HepG2 (cell line): ENCODE data around the gene POP7. TPM values are rescaled to one million over a fixed set of nuclear protein-coding genes. Genes with fewer than 3 reads are reported as not detected.

Experiments
- BRCA1 ChIP-seq: sonication (generic); formaldehyde crosslinking; IDR thresholded peaks from 2 replicates; pipeline ENCODE4 v1.4.0; 2020; ENCODE audit warnings: missing genetic modification reagents
- ETV5 ChIP-seq: IDR thresholded peaks from 2 replicates; pipeline ENCODE4 v1.6.1; 2018; ENCODE audit warnings: missing biosample characterization, missing genetic modification reagents, inconsistent platforms, borderline replicate concordance
- HCFC1 ChIP-seq: fragments of 150-350 bp; IDR thresholded peaks from 2 replicates; pipeline ENCODE4 v1.6.1; 2014; ENCODE audit warnings: low read depth, low read length
- HDAC6 ChIP-seq: fragments of 200-600 bp; sonication (generic); IDR thresholded peaks from 2 replicates; pipeline ENCODE4 v1.7.0; 2017; ENCODE audit warnings: mild to moderate bottlenecking, antibody characterized with exemption, low read length, low read depth
- KDM1A ChIP-seq: IDR thresholded peaks from 2 replicates; pipeline ENCODE4 v1.6.1; 2016; ENCODE audit warnings: missing compliant biosample characterization
- KMT2A ChIP-seq: sonication (generic); formaldehyde crosslinking; IDR thresholded peaks from 2 replicates; pipeline ENCODE4 v1.4.0; 2020; ENCODE audit warnings: missing genetic modification reagents
- MEIS1 ChIP-seq: sonication (generic); formaldehyde crosslinking; IDR thresholded peaks from 2 replicates; pipeline ENCODE4 v1.9.0; 2021; ENCODE audit warnings: mild to moderate bottlenecking, missing genetic modification reagents, moderate library complexity, borderline replicate concordance
- MIER3 ChIP-seq: IDR thresholded peaks from 2 replicates; pipeline ENCODE4 v1.6.1; 2016; ENCODE audit warnings: missing compliant biosample characterization, borderline replicate concordance
- ONECUT2 ChIP-seq: sonication (generic); formaldehyde crosslinking; IDR thresholded peaks from 2 replicates; pipeline ENCODE4 v1.4.0; 2020; ENCODE audit warnings: missing genetic modification reagents
- PAWR ChIP-seq: sonication (generic); formaldehyde crosslinking; IDR thresholded peaks from 2 replicates; pipeline ENCODE4 v1.4.0; 2020; ENCODE audit warnings: missing genetic modification reagents, mild to moderate bottlenecking, borderline replicate concordance
- PRDM10 ChIP-seq: sonication (generic); formaldehyde crosslinking; IDR thresholded peaks from 2 replicates; pipeline ENCODE4 v1.4.0; 2020; ENCODE audit warnings: low read depth, missing genetic modification reagents
- PTBP1 ChIP-seq: fragments of 200-400 bp; formaldehyde crosslinking; IDR thresholded peaks from 2 replicates; pipeline ENCODE4 v1.6.1; 2018; ENCODE audit warnings: low read length, low read depth; ENCODE audit not compliant: poor library complexity, severe bottlenecking
- RFX3 ChIP-seq: IDR thresholded peaks from 2 replicates; pipeline ENCODE4 v1.6.1; 2016; ENCODE audit warnings: missing biosample characterization, missing genetic modification reagents
- SAFB2 ChIP-seq: sonication (generic); formaldehyde crosslinking; IDR thresholded peaks from 2 replicates; pipeline ENCODE4 v1.5.1; 2020; ENCODE audit warnings: missing genetic modification reagents, low read depth, mild to moderate bottlenecking, borderline replicate concordance
- SATB2 ChIP-seq: sonication (generic); formaldehyde crosslinking; IDR thresholded peaks from 2 replicates; pipeline ENCODE4 v1.5.0; 2020; ENCODE audit warnings: missing genetic modification reagents
- SIN3B ChIP-seq: fragments of 150-350 bp; IDR thresholded peaks from 2 replicates; pipeline ENCODE4 v1.6.1; 2014; ENCODE audit warnings: low read length
- SMC3 ChIP-seq: IDR thresholded peaks from 2 replicates; pipeline ENCODE4 v1.6.1; 2011; ENCODE audit warnings: low read length, improper control_type of control experiment
- SOX5 ChIP-seq: IDR thresholded peaks from 2 replicates; pipeline ENCODE4 v1.6.1; 2016; ENCODE audit warnings: borderline replicate concordance
- ZNF24 ChIP-seq: fragments of 450-650 bp; IDR thresholded peaks from 2 replicates; pipeline ENCODE4 v1.6.1; 2017; ENCODE audit warnings: antibody characterized with exemption, mild to moderate bottlenecking
- ZNF253 ChIP-seq: sonication (generic); formaldehyde crosslinking; IDR thresholded peaks from 2 replicates; pipeline ENCODE4 v1.8.0; 2022; ENCODE audit warnings: mild to moderate bottlenecking, missing genetic modification reagents, borderline replicate concordance
- ZNF30 ChIP-seq: sonication (generic); formaldehyde crosslinking; IDR thresholded peaks from 2 replicates; pipeline ENCODE4 v1.5.0; 2020; ENCODE audit warnings: mild to moderate bottlenecking, missing genetic modification reagents
- ZNF383 ChIP-seq: sonication (generic); formaldehyde crosslinking; IDR thresholded peaks from 2 replicates; pipeline ENCODE4 v1.4.0; 2020; ENCODE audit warnings: missing genetic modification reagents, mild to moderate bottlenecking, borderline replicate concordance
- ZNF556 ChIP-seq: sonication (generic); formaldehyde crosslinking; IDR thresholded peaks from 2 replicates; pipeline ENCODE4 v1.4.0; 2020; ENCODE audit warnings: mild to moderate bottlenecking, missing genetic modification reagents, borderline replicate concordance
- ZNF629 ChIP-seq: sonication (generic); formaldehyde crosslinking; conservative IDR thresholded peaks from 2 replicates; pipeline ENCODE4 v1.5.0; 2020; ENCODE audit warnings: missing genetic modification reagents
- ZNF878 ChIP-seq: sonication (generic); formaldehyde crosslinking; IDR thresholded peaks from 2 replicates; pipeline ENCODE4 v1.8.1; 2023; ENCODE audit warnings: mild to moderate bottlenecking, missing genetic modification reagents, moderate library complexity
- ZSCAN22 ChIP-seq: sonication (generic); formaldehyde crosslinking; IDR thresholded peaks from 2 replicates; pipeline ENCODE4 v1.4.0; 2020; ENCODE audit warnings: mild to moderate bottlenecking, missing genetic modification reagents
- polyA plus RNA-seq, 8 experiments: library from polyadenylated mRNA; depleted of rRNA in 3 of 8; stranded (reverse) in 7 of 8; unstranded in 1 of 8; fragments of >200 nt; fragmentation: Illumina TruSeq in 4 of 8; extraction: Trizol in 4 of 8; gene quantifications; 2 replicates each; pipeline versions ENCODE4 v1.2.1 to v1.2.3, GENCODE V29; 2011 to 2016; ENCODE audit warnings: low read depth in 4 of 8, missing spikeins in 1 of 8, mixed read lengths in 1 of 8; ENCODE audit not compliant: insufficient read depth in 1 of 8
- total RNA-seq, 5 experiments: library from RNA; depleted of rRNA; stranded (reverse); fragments of >200 nt; fragmentation: Illumina TruSeq; extraction: Trizol; gene quantifications; 2 replicates each; pipeline ENCODE4 v1.2.3, GENCODE V29; 2016; ENCODE audit warnings: low read depth in 1 of 5
- TF ChIP-seq, protein P1 (sequence below): sonication (generic); formaldehyde crosslinking; IDR thresholded peaks from 2 replicates; pipeline ENCODE4 v1.4.0; 2020; ENCODE audit warnings: mild to moderate bottlenecking, missing genetic modification reagents, borderline replicate concordance

Gene POP7
- total and polyA plus RNA-seq, 2 of the 13 experiments (the other 11 are each of a cell fraction or from before 2014, with no cell fraction given): 63.9 to 91.1 TPM

DNA sequence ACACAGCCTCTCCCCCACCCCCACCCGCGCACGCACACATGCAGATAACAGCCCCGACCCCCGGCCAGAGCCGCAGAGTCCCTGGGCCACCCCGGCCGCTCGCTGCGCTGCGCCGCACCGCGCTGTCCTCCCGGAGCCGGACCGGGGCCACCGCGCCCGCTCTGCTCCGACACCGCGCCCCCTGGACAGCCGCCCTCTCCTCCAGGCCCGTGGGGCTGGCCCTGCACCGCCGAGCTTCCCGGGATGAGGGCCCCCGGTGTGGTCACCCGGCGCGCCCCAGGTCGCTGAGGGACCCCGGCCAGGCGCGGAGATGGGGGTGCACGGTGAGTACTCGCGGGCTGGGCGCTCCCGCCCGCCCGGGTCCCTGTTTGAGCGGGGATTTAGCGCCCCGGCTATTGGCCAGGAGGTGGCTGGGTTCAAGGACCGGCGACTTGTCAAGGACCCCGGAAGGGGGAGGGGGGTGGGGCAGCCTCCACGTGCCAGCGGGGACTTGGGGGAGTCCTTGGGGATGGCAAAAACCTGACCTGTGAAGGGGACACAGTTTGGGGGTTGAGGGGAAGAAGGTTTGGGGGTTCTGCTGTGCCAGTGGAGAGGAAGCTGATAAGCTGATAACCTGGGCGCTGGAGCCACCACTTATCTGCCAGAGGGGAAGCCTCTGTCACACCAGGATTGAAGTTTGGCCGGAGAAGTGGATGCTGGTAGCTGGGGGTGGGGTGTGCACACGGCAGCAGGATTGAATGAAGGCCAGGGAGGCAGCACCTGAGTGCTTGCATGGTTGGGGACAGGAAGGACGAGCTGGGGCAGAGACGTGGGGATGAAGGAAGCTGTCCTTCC lies 15.0 kb downstream of the POP7 start (continued):
- TF ChIP-seq ETV5 (CRISPR knock-in tag) (peak; percentile 32; the same call in 1 of the 2 replicates), PAWR (CRISPR knock-in tag) (no peak), SIN3B (no peak), PRDM10 (CRISPR knock-in tag) (no peak), ONECUT2 (CRISPR knock-in tag) (no peak), KDM1A (CRISPR knock-in tag) (no peak), BRCA1 (CRISPR knock-in tag) (no peak), SAFB2 (CRISPR knock-in tag) (no peak), SATB2 (no peak), MIER3 (CRISPR knock-in tag) (no peak), ZNF253 (CRISPR knock-in tag) (no peak), RFX3 (CRISPR knock-in tag) (no peak), HDAC6 (no peak), KMT2A (0 out of 2 replicates have a peak, but pooled peaks have one; percentile 45), PTBP1 (no peak), MEIS1 (no peak), SOX5 (CRISPR knock-in tag) (no peak), ZNF556 (CRISPR knock-in tag) (no peak), ZNF383 (no peak), ZNF629 (CRISPR knock-in tag) (no peak), ZNF30 (CRISPR knock-in tag) (no peak), HCFC1 (no peak), ZNF24 (no peak), ZNF878 (CRISPR knock-in tag) (no peak), SMC3 (no peak), ZSCAN22 (CRISPR knock-in tag) (no peak)
- TF ChIP-seq, protein P1, sequence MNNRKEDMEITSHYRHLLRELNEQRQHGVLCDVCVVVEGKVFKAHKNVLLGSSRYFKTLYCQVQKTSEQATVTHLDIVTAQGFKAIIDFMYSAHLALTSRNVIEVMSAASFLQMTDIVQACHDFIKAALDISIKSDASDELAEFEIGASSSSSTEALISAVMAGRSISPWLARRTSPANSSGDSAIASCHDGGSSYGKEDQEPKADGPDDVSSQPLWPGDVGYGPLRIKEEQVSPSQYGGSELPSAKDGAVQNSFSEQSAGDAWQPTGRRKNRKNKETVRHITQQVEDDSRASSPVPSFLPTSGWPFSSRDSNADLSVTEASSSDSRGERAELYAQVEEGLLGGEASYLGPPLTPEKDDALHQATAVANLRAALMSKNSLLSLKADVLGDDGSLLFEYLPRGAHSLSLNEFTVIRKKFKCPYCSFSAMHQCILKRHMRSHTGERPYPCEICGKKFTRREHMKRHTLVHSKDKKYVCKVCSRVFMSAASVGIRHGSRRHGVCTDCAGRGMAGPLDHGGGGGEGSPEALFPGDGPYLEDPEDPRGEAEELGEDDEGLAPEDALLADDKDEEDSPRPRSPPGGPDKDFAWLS (CRISPR knock-in tag): no peak
